T follicular helper cell (primary cell): ENCODE data around the gene ANKRD37.

Source experiments
- DNase-seq: peaks from one replicate; pipeline ENCODE4 v3.0.0-alpha.2; 2020; ENCODE audit warnings: low read depth

ANKRD37 gene

GRCh38 chr4:185421366-185422124 lies 24.9 kb downstream of the ANKRD37 start:
- no peak for DNase-seq

- no peak for DNase-seq
Measured at GRCh38 chr4:185424905-185425646, 28.4 kb downstream of the ANKRD37 start.

GRCh38 chr4:185425647-185426352 lies 29.2 kb downstream of the ANKRD37 start, which contains the start of gene UFSP2:
Gene UFSP2, minus strand, starts transcription at chr4:185425964. Its CDS starts 96 bp downstream, at chr4:185425868.
- peak; percentile 78 for DNase-seq

- DNase-seq = no peak
Measured at GRCh38 chr4:185426960-185427688, 30.5 kb downstream of the ANKRD37 start.

GRCh38 chr4:185429660-185430059 lies 33.0 kb downstream of the ANKRD37 start:
- DNase-seq = no peak

GRCh38 chr4:185435466-185435865 lies 38.8 kb downstream of the ANKRD37 start:
- no peak for DNase-seq

- no peak for DNase-seq
Measured at GRCh38 chr4:185437809-185438208, 41.2 kb downstream of the ANKRD37 start.

- no peak for DNase-seq
Measured at GRCh38 chr4:185441479-185441878, 44.8 kb downstream of the ANKRD37 start.

GRCh38 chr4:185445209-185445608 lies 48.6 kb downstream of the ANKRD37 start:
- no peak for DNase-seq
